ENCODE data around the gene NDUFS2. TPM values are rescaled to one million over a fixed set of nuclear protein-coding genes. Genes with fewer than 3 reads are reported as not detected.

The NDUFS2 gene
- total and polyA plus RNA-seq, 2 experiments from 2014 or later, result 103 to 163 TPM

- no peaks in the 10 kb centered on the region for H4K20me1 ChIP-seq (ENCODE audit: insufficient read depth, poor library complexity, severe bottlenecking)
- H3K27me3 ChIP-seq, result no peaks in the 10 kb centered on the region
- H3K9me3 ChIP-seq (ENCODE audit: low read depth), result no peaks in the 10 kb centered on the region
- no peaks in the 10 kb centered on the region for H3K36me3 ChIP-seq (replicated peaks; ENCODE audit: insufficient read depth, low read depth)
- 97% methylated on average over 20 of the region's 21 CpGs for WGBS (ENCODE audit: low lambda C conversion rate, missing lambda C conversion rate)
- no peak for TF ChIP-seq EZH2phosphoT487 (IDR thresholded peaks at IDR 0.05; ENCODE audit: low read depth, severe bottlenecking, unreplicated experiment)
- TF ChIP-seq EZH2 (IDR thresholded peaks at IDR 0.05; ENCODE audit: borderline replicate concordance), result no peak
- no peak for TF ChIP-seq CTCF (IDR thresholded peaks at IDR 0.05; ENCODE audit: poor library complexity)
- H3K9me2 ChIP-seq (replicated peaks; ENCODE audit: insufficient read depth), result no peaks in the 10 kb centered on the region
- no peak overlapping the region for H3K27ac ChIP-seq
- H3K79me2 ChIP-seq, result no peaks in the 10 kb centered on the region
- no peak for DNase-seq (ENCODE audit: low spot score)
- H3K4me3 ChIP-seq, result no peak overlapping the region
- no peak overlapping the region for H2AFZ ChIP-seq
- H3K4me1 ChIP-seq (ENCODE audit: insufficient read depth), result peaks cover 14% of the 10 kb centered on the region
- no peak overlapping the region for H3K4me2 ChIP-seq
Observed at GRCh38 chr1:161193561-161194235, 8.5 kb upstream of the NDUFS2 start.

- no peaks in the 10 kb centered on the region for H4K20me1 ChIP-seq (ENCODE audit: insufficient read depth, poor library complexity, severe bottlenecking)
- WGBS (ENCODE audit: low lambda C conversion rate, missing lambda C conversion rate), result 90% methylated on average over 4 of the region's 4 CpGs
- no peak overlapping the region for H3K4me3 ChIP-seq
- no peak overlapping the region for H2AFZ ChIP-seq
- H3K4me2 ChIP-seq, result no peak overlapping the region
- H3K9me3 ChIP-seq (ENCODE audit: low read depth), result no peaks in the 10 kb centered on the region
- H3K36me3 ChIP-seq (replicated peaks; ENCODE audit: insufficient read depth, low read depth), result no peaks in the 10 kb centered on the region
- peaks cover 21% of the 10 kb centered on the region for H3K4me1 ChIP-seq (ENCODE audit: insufficient read depth)
- DNase-seq (ENCODE audit: low spot score), result no peak
- H3K27ac ChIP-seq, result no peak overlapping the region
- H3K27me3 ChIP-seq, result no peaks in the 10 kb centered on the region
- no peak for TF ChIP-seq EZH2 (IDR thresholded peaks at IDR 0.05; ENCODE audit: borderline replicate concordance)
- TF ChIP-seq CTCF (IDR thresholded peaks at IDR 0.05; ENCODE audit: poor library complexity), result no peak
- TF ChIP-seq EZH2phosphoT487 (IDR thresholded peaks at IDR 0.05; ENCODE audit: low read depth, severe bottlenecking, unreplicated experiment), result no peak
- no peaks in the 10 kb centered on the region for H3K9me2 ChIP-seq (replicated peaks; ENCODE audit: insufficient read depth)
- no peaks in the 10 kb centered on the region for H3K79me2 ChIP-seq
Observed at GRCh38 chr1:161195171-161195570, 7.0 kb upstream of the NDUFS2 start.

- Histone ChIP-seq H3K79me2 (no peaks in the 10 kb centered on the region), H4K20me1 (ENCODE audit: insufficient read depth, poor library complexity, severe bottlenecking) (no peaks in the 10 kb centered on the region), H2AFZ (no peak overlapping the region), H3K27me3 (no peaks in the 10 kb centered on the region), H3K9me2 (replicated peaks; ENCODE audit: insufficient read depth) (no peaks in the 10 kb centered on the region), H3K36me3 (replicated peaks; ENCODE audit: insufficient read depth, low read depth) (no peaks in the 10 kb centered on the region), H3K4me1 (ENCODE audit: insufficient read depth) (peaks cover 28% of the 10 kb centered on the region), H3K4me2 (peak overlapping the region; percentile 76), H3K4me3 (no peak overlapping the region), H3K27ac (peak overlapping the region; percentile 96), H3K9me3 (ENCODE audit: low read depth) (no peaks in the 10 kb centered on the region)
- TF ChIP-seq CTCF (IDR thresholded peaks at IDR 0.05; ENCODE audit: poor library complexity) (no peak), EZH2 (IDR thresholded peaks at IDR 0.05; ENCODE audit: borderline replicate concordance) (no peak), EZH2phosphoT487 (IDR thresholded peaks at IDR 0.05; ENCODE audit: low read depth, severe bottlenecking, unreplicated experiment) (no peak)
- 95% methylated on average over 7 of the region's 7 CpGs for WGBS (ENCODE audit: low lambda C conversion rate, missing lambda C conversion rate)
- DNase-seq (ENCODE audit: low spot score), result no peak
Observed at GRCh38 chr1:161196111-161196510, 6.1 kb upstream of the NDUFS2 start.
